ENCODE data around the gene MACROD2. TPM values are rescaled to one million over a fixed set of nuclear protein-coding genes. Genes with fewer than 3 reads are reported as not detected.

The MACROD2 gene
- total and polyA plus RNA-seq, 2 donors (not counting 1 experiment from before 2014, with no cell fraction given), result 5.3 to 6.7 TPM

- Histone ChIP-seq H3K9me3 (ENCODE audit: control extremely low read depth in 1 of 3, control insufficient read depth in 2 of 3, insufficient read depth in 1 of 3, low read length in 2 of 3) (no peaks in the 10 kb centered on the region), H3K27ac (ENCODE audit: low read length in 2 of 2) (no peak overlapping the region), H4K20me1 (ENCODE audit: control insufficient read depth, insufficient read depth, low read length, poor library complexity, severe bottlenecking) (no peaks in the 10 kb centered on the region), H3K9ac (ENCODE audit: low read length) (no peak overlapping the region), H3K79me2 (ENCODE audit: control insufficient read depth, insufficient read depth, low read length) (no peaks in the 10 kb centered on the region), H3K4me2 (replicated peaks; ENCODE audit: low read depth, low read length, poor library complexity, severe bottlenecking) (no peak overlapping the region), H3K27me3 (replicated peaks in 1 of 4; ENCODE audit: control extremely low read depth in 1 of 4, control insufficient read depth in 3 of 4, insufficient read depth in 4 of 4, low read length in 3 of 4) (no peaks in the 10 kb centered on the region), H3K4me3 (ENCODE audit: control extremely low read depth in 1 of 5, extremely low read depth in 1 of 5, insufficient read depth in 1 of 5, low read depth in 2 of 5, low read length in 4 of 5) (no peak overlapping the region), H3K36me3 (replicated peaks in 1 of 2; ENCODE audit: control extremely low read depth in 1 of 2, control insufficient read depth in 1 of 2, extremely low read depth in 1 of 2, insufficient read depth in 2 of 2, low read length in 1 of 2) (no peaks in the 10 kb centered on the region), H3K4me1 (ENCODE audit: control insufficient read depth in 2 of 2, insufficient read depth in 2 of 2, low read length in 2 of 2) (peaks cover 0 to 5% of the 10 kb centered on the region in 2 donors), H2AFZ (ENCODE audit: insufficient read depth, low read depth, low read length, poor library complexity, severe bottlenecking) (no peak overlapping the region)
- intact Hi-C loops (cut with micrococcal nuclease), result no loop called here
- Mint-ChIP-seq H3K9me3 (ENCODE audit: insufficient read depth) (no peaks in the 10 kb centered on the region), H3K27me3 (no peaks in the 10 kb centered on the region), H3K27ac (no peak overlapping the region), H3K4me3 (no peak overlapping the region), H3K4me1 (peaks cover 7% of the 10 kb centered on the region)
- no peak for ATAC-seq (ENCODE audit: low read depth)
- POLR2A ChIA-PET, result no interaction called here
- DNase-seq, result no peak
- CTCF ChIA-PET, result no interaction called here
- TF ChIP-seq CTCF (IDR thresholded peaks at IDR 0.05), result no peak
- TF ChIP-seq EZH2 (IDR thresholded peaks at IDR 0.05; ENCODE audit: borderline replicate concordance, insufficient read depth, low read depth, low read length, poor library complexity, severe bottlenecking), result no peak
Measured at GRCh38 chr20:15241681-15242080, 1246.4 kb downstream of the MACROD2 start.

- H3K36me3 ChIP-seq (replicated peaks in 1 of 2; ENCODE audit: control extremely low read depth in 1 of 2, control insufficient read depth in 1 of 2, extremely low read depth in 1 of 2, insufficient read depth in 2 of 2, low read length in 1 of 2), result no peaks in the 10 kb centered on the region
- H3K4me1 Mint-ChIP-seq, result no peaks in the 10 kb centered on the region
- ATAC-seq (ENCODE audit: low read depth), result no peak
- H2AFZ ChIP-seq (ENCODE audit: insufficient read depth, low read depth, low read length, poor library complexity, severe bottlenecking), result no peak overlapping the region
- H3K9me3 Mint-ChIP-seq (ENCODE audit: insufficient read depth), result no peaks in the 10 kb centered on the region
- H3K27ac ChIP-seq (ENCODE audit: low read length in 2 of 2), result no peak overlapping the region
- intact Hi-C loops (cut with micrococcal nuclease), result no loop called here
- DNase-seq, result no peak
- POLR2A ChIA-PET, result no interaction called here
- H4K20me1 ChIP-seq (ENCODE audit: control insufficient read depth, insufficient read depth, low read length, poor library complexity, severe bottlenecking), result no peaks in the 10 kb centered on the region
- H3K27me3 ChIP-seq (replicated peaks in 1 of 4; ENCODE audit: control extremely low read depth in 1 of 4, control insufficient read depth in 3 of 4, insufficient read depth in 4 of 4, low read length in 3 of 4), result no peaks in the 10 kb centered on the region
- no peaks in the 10 kb centered on the region for H3K79me2 ChIP-seq (ENCODE audit: control insufficient read depth, insufficient read depth, low read length)
- H3K27me3 Mint-ChIP-seq, result no peaks in the 10 kb centered on the region
- CTCF ChIA-PET, result no interaction called here
- H3K27ac Mint-ChIP-seq, result no peak overlapping the region
- H3K9me3 ChIP-seq (ENCODE audit: control extremely low read depth in 1 of 3, control insufficient read depth in 2 of 3, insufficient read depth in 1 of 3, low read length in 2 of 3), result no peaks in the 10 kb centered on the region
- no peak overlapping the region for H3K4me3 ChIP-seq (ENCODE audit: control extremely low read depth in 1 of 5, extremely low read depth in 1 of 5, insufficient read depth in 1 of 5, low read depth in 2 of 5, low read length in 4 of 5)
- no peaks in the 10 kb centered on the region for H3K4me1 ChIP-seq (ENCODE audit: control insufficient read depth in 2 of 2, insufficient read depth in 2 of 2, low read length in 2 of 2)
- no peak overlapping the region for H3K9ac ChIP-seq (ENCODE audit: low read length)
- H3K4me3 Mint-ChIP-seq, result no peak overlapping the region
- WGBS (ENCODE audit: insufficient coverage), result 54% methylated on average over 2 of the region's 3 CpGs
- TF ChIP-seq CTCF (IDR thresholded peaks at IDR 0.05) (no peak), EZH2 (IDR thresholded peaks at IDR 0.05; ENCODE audit: borderline replicate concordance, insufficient read depth, low read depth, low read length, poor library complexity, severe bottlenecking) (no peak)
- H3K4me2 ChIP-seq (replicated peaks; ENCODE audit: low read depth, low read length, poor library complexity, severe bottlenecking), result no peak overlapping the region
Measured at GRCh38 chr20:15242773-15243172, 1247.5 kb downstream of the MACROD2 start.
